NOMO-1 treated with dmso at 0.1 percent for 144 hours (cell line): ENCODE results near the gene JAK1.
A peak's percentile ranks its signal among the peaks of the same experiment; 100 is the strongest.
"Not testable (repeated sequence)": the region's sequence is repeated elsewhere in the genome, so short reads cannot be mapped to it uniquely, and the experiment has no call there.

ENCODE experiments used
- DNase-seq: peaks from one replicate; lab custom pipeline; 2025; ENCODE audit not compliant: unreplicated experiment; lab: John Stamatoyannopoulos, UW

The JAK1 gene

GRCh38 chr1:64966158-64966971, at the start of gene JAK1:
TSS of gene JAK1 (minus strand) at chr1:64966549. CDS start at chr1:64886264, 80,285 bp downstream.
- peak; percentile 54 for DNase-seq

- no peak for DNase-seq
These were observed 48.0 kb upstream of the JAK1 start for GRCh38 chr1:65014321-65014720.

GRCh38 chr1:65011983-65012382, 45.6 kb upstream of the JAK1 start:
- DNase-seq = no peak

GRCh38 chr1:65009724-65010420, 43.5 kb upstream of the JAK1 start:
- no peak for DNase-seq

- DNase-seq = no peak
These were observed 42.8 kb upstream of the JAK1 start for GRCh38 chr1:65009176-65009575.

- DNase-seq = no peak
These were observed 40.5 kb upstream of the JAK1 start for GRCh38 chr1:65006806-65007205.

GRCh38 chr1:65003316-65003664, 36.9 kb upstream of the JAK1 start:
- no peak for DNase-seq

- DNase-seq = peak; percentile 12
These were observed 36.4 kb upstream of the JAK1 start for GRCh38 chr1:65002508-65003315.

GRCh38 chr1:65002156-65002507, 35.8 kb upstream of the JAK1 start:
- no peak for DNase-seq

- peak; percentile 25 for DNase-seq
These were observed 35.0 kb upstream of the JAK1 start for GRCh38 chr1:65001231-65001792.

- DNase-seq = not testable (repeated sequence)
These were observed 32.1 kb upstream of the JAK1 start for GRCh38 chr1:64998425-64998948.

- no peak for DNase-seq
These were observed 30.4 kb upstream of the JAK1 start for GRCh38 chr1:64996541-64997257.

GRCh38 chr1:64995316-64995715, 29.0 kb upstream of the JAK1 start:
- no peak for DNase-seq

GRCh38 chr1:64986903-64987871, 20.8 kb upstream of the JAK1 start:
- peak; percentile 8 for DNase-seq

GRCh38 chr1:64984737-64985136, 18.4 kb upstream of the JAK1 start:
- DNase-seq = no peak

GRCh38 chr1:64984106-64984505, 17.8 kb upstream of the JAK1 start:
- no peak for DNase-seq

GRCh38 chr1:64983110-64983509, 16.8 kb upstream of the JAK1 start:
- no peak for DNase-seq

- no peak for DNase-seq
These were observed 15.5 kb upstream of the JAK1 start for GRCh38 chr1:64981601-64982533.
